ENCODE measurements around the gene INHBB. TPM values are rescaled to one million over a fixed set of nuclear protein-coding genes. Genes with fewer than 3 reads are reported as not detected.

INHBB gene
- polyA plus RNA-seq, 1 experiment = 0.09 TPM

DNA sequence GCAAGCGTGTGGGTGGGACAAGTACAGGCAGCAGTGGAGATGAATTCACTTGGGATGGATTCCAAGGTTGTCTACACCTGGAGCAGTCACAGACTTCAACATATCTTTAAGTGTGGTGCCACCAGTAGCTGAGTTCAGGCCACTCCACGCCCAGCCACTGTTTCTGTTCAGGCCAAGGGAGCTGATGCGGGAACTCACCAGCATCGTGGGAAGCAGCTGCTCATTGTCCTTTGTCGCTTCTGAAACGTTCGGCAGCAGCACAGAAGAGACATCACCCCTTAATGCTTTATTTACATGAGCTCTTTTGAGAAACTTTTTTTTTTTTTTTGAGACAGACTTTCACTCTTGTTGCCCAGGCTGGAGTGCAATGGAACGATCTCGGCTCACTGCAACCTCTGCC is 19.9 kb upstream of the INHBB start:
- H3K4me3 ChIP-seq (ENCODE audit: low read depth, low read length) = no peak overlapping the region
- H3K9me3 ChIP-seq (ENCODE audit: control insufficient read depth, insufficient read depth, low read length) = no peaks in the 10 kb centered on the region
- ChIA-PET CTCF (no interaction called here), POLR2A (no interaction called here)
- no peak for TF ChIP-seq CTCF (IDR thresholded peaks at IDR 0.05; ENCODE audit: low read depth, low read length)
- H3K27me3 ChIP-seq (ENCODE audit: control insufficient read depth, insufficient read depth, low read length) = peaks cover 27% of the 10 kb centered on the region
- DNase-seq (ENCODE audit: low read depth, low spot score) = no peak
- H3K27ac ChIP-seq (ENCODE audit: low read depth, low read length) = no peak overlapping the region

DNA sequence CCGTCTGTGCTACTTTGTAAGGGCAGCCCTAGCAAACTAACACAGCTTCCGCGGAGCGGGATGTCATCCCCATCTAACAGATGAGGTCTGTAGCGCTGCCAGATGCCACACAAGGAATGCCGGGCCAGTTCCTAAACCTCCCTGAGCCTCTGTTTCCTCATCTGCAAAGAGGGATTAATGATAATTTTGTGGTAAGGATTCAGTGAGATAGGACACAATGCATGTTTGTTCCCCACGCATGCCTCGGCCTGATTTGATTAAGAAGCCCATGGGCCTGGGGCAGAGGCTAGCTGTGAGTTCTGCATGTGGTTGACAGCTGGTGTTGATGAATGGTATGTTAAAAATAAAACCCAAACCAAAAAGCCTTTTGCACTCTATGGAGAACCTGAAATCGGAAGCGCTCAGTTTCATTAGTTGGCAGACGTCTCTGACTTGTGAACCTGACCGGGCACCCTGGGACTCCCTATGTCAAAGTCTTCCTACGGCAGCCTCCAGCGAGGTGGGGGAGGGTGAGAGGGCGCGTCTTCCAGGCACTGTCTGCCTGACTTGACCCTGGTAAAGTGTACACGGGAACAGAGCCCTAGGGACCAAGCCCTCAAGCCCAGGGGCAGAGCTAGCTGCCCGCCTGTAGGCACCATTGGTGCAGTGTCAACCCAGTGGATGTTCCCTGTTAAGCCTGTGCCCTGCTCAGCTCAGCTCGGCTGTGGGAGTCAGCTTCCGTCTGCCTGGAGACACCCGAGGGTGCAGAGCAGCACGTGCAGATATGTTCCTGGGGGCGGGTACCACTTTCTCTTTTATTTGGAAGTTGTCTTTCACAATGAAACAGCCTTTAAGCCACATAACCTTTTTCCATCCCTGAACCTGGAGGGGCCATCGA is 14.8 kb upstream of the INHBB start:
- DNase-seq (ENCODE audit: low read depth, low spot score) = no peak
- peaks cover 22% of the 10 kb centered on the region for H3K27me3 ChIP-seq (ENCODE audit: control insufficient read depth, insufficient read depth, low read length)
- CTCF ChIA-PET = interaction anchor here (1.6 kb wide), 1 partner anchor 18 kb away, joined by 5 read pairs; no protein-coding TSS in a partner anchor

DNA sequence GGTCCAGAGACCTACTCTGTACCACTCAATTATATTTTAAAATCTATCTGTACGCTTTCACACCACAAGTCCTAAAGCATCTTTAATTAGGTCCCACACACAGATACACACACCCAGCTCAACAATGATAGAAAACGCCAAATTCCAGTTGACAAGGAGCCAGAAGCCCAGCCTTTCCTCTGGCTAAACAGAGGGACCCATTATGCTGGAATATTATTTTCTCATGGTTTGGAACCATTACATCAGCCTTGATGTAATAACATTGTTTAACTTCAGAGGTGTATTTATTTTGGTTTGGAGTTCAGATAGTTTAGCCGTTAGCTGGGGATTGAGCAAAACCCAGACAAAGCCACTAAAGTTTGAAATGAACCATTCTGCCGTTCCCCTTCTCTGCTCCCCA is 14.0 kb upstream of the INHBB start:
- Histone ChIP-seq H3K9me3 (ENCODE audit: control insufficient read depth, insufficient read depth, low read length) (no peaks in the 10 kb centered on the region), H3K4me3 (ENCODE audit: low read depth, low read length) (no peak overlapping the region), H3K27ac (ENCODE audit: low read depth, low read length) (no peak overlapping the region), H3K27me3 (ENCODE audit: control insufficient read depth, insufficient read depth, low read length) (peaks cover 20% of the 10 kb centered on the region)
- no peak for TF ChIP-seq CTCF (IDR thresholded peaks at IDR 0.05; ENCODE audit: low read depth, low read length)
- POLR2A ChIA-PET = interaction anchor here (0.6 kb wide), 1 partner anchor 11 kb away, joined by 5 read pairs; no protein-coding TSS in a partner anchor
- DNase-seq (ENCODE audit: low read depth, low spot score) = no peak
- CTCF ChIA-PET = interaction anchor here (0.9 to 1.6 kb wide), 2 partner anchors 19 to 349 kb away, joined by 3 to 5 read pairs; no protein-coding TSS in a partner anchor

More for the DNA sequence above, 14.8 kb upstream of the INHBB start:
- Histone ChIP-seq H3K4me3 (ENCODE audit: low read depth, low read length) (no peak overlapping the region), H3K27ac (ENCODE audit: low read depth, low read length) (no peak overlapping the region), H3K9me3 (ENCODE audit: control insufficient read depth, insufficient read depth, low read length) (no peaks in the 10 kb centered on the region)
- POLR2A ChIA-PET = no interaction called here
- no peak for TF ChIP-seq CTCF (IDR thresholded peaks at IDR 0.05; ENCODE audit: low read depth, low read length)

DNA sequence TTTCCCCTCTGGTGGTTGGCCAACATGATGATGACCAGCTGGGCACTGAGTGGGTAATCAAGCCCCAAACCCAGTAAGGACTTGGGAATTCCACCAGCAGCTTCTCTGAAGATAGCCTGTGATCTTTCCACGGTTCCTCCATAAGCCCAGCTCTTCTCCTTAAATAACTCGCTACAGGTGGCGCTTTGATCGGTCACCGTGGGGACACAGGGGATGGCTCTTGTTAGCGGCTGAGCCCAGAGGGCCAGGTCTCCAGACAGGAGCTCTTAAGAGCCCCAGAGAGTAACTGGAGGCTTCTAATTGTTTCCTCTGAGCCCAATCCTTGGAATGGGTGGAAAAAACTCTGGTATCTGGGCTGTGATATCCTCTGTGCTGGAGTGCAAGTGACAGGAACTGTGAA is 13.6 kb upstream of the INHBB start:
- CTCF ChIA-PET = interaction anchor here (0.9 to 1.6 kb wide), 2 partner anchors 19 to 348 kb away, joined by 3 to 5 read pairs; no protein-coding TSS in a partner anchor
- POLR2A ChIA-PET = interaction anchor here (0.6 kb wide), 1 partner anchor 12 kb away, joined by 5 read pairs; no protein-coding TSS in a partner anchor
- TF ChIP-seq CTCF (IDR thresholded peaks at IDR 0.05; ENCODE audit: low read depth, low read length) = no peak
- Histone ChIP-seq H3K27ac (ENCODE audit: low read depth, low read length) (no peak overlapping the region), H3K4me3 (ENCODE audit: low read depth, low read length) (no peak overlapping the region), H3K27me3 (ENCODE audit: control insufficient read depth, insufficient read depth, low read length) (peaks cover 23% of the 10 kb centered on the region), H3K9me3 (ENCODE audit: control insufficient read depth, insufficient read depth, low read length) (no peaks in the 10 kb centered on the region)
- DNase-seq (ENCODE audit: low read depth, low spot score) = no peak

DNA sequence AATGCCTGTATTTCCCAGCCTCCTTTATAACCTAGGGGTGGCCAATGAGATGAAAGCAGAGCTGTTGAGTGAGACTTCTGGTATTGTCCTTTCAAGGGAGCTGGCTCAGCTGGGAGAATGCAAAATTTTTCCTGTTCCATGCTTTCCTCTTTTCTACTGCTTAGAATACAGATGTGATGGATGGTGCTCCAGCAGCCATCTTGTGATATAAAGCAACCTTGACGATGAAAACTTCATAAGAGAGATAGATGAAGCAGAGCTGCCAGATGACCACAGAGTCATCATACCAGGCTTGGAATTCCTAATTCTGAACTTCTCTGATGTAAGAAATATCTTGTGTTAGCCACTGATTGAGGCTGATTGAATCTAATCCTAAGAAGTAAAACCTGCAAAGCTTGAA is 11.9 kb upstream of the INHBB start:
- ChIA-PET POLR2A (no interaction called here), CTCF (interaction anchor here (0.9 to 1.2 kb wide), 3 partner anchors 21 to 347 kb away, joined by 3 to 4 read pairs (median 3); no protein-coding TSS in a partner anchor)
- no peak overlapping the region for H3K4me3 ChIP-seq (ENCODE audit: low read depth, low read length)
- DNase-seq (ENCODE audit: low read depth, low spot score) = no peak
- H3K27me3 ChIP-seq (ENCODE audit: control insufficient read depth, insufficient read depth, low read length) = peaks cover 27% of the 10 kb centered on the region
- H3K27ac ChIP-seq (ENCODE audit: low read depth, low read length) = no peak overlapping the region
- TF ChIP-seq CTCF (IDR thresholded peaks at IDR 0.05; ENCODE audit: low read depth, low read length) = no peak
- no peaks in the 10 kb centered on the region for H3K9me3 ChIP-seq (ENCODE audit: control insufficient read depth, insufficient read depth, low read length)
